ENCODE results near the gene MYT1. TPM values are rescaled to one million over a fixed set of nuclear protein-coding genes. Genes with fewer than 3 reads are reported as not detected.
"Not testable (repeated sequence)": the region's sequence is repeated elsewhere in the genome, so short reads cannot be mapped to it uniquely, and the experiment has no call there.

Gene MYT1
- total RNA-seq, 4 donors from 2014 or later = 0.21 TPM; not detected in 3

DNA sequence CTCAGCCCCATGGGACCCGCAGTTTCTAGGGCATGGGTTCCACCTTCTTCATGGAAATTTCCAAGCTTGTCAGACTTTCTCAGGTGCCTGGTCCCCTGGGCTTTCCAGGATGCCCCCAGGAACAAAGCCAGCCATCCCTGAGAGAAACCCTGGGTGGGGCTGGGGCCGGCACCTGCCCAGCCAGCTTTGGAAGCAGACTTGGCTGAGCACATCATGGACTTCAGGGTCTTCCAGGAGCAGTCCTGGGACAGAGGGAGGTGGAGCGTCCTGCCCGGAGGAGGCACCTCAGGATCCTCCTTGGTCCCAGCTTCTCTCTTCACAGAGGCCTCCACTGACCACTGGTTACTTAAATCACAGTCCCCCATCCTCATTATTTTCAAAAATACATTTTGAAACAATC lies 13.5 kb downstream of the MYT1 start:
- Histone ChIP-seq H3K4me3 (no peak overlapping the region), H3K36me3 (no peaks in the 10 kb centered on the region), H3K27me3 (no peaks in the 10 kb centered on the region), H3K27ac (no peak overlapping the region), H3K4me1 (no peaks in the 10 kb centered on the region), H3K9me3 (no peaks in the 10 kb centered on the region)
- TF ChIP-seq, protein P1, sequence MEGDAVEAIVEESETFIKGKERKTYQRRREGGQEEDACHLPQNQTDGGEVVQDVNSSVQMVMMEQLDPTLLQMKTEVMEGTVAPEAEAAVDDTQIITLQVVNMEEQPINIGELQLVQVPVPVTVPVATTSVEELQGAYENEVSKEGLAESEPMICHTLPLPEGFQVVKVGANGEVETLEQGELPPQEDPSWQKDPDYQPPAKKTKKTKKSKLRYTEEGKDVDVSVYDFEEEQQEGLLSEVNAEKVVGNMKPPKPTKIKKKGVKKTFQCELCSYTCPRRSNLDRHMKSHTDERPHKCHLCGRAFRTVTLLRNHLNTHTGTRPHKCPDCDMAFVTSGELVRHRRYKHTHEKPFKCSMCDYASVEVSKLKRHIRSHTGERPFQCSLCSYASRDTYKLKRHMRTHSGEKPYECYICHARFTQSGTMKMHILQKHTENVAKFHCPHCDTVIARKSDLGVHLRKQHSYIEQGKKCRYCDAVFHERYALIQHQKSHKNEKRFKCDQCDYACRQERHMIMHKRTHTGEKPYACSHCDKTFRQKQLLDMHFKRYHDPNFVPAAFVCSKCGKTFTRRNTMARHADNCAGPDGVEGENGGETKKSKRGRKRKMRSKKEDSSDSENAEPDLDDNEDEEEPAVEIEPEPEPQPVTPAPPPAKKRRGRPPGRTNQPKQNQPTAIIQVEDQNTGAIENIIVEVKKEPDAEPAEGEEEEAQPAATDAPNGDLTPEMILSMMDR (IDR thresholded peaks at IDR 0.05) = no peak
- TF ChIP-seq POLR2A (IDR thresholded peaks at IDR 0.05) = no peak
- intact Hi-C loops (cut with DNase I; ENCODE audit: low total_unique reads) = no loop called here
- DNase-seq = no peak

DNA sequence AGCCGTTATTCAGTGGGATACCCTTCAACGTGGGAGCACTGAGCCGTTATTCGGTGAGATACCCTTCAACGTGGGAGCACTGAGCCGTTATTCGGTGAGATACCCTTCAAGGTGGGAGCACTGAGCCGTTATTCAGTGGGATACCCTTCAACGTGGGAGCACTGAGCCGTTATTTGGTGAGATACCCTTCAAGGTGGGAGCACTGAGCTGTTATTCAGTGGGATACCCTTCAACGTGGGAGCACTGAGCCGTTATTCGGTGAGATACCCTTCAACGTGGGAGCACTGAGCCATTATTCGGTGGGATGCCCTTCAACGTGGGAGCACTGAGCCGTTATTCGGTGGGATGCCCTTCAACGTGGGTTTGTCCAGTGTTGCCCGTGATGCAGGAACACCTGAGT lies 14.7 kb downstream of the MYT1 start:
- DNase-seq; H3K4me3 ChIP-seq; H3K4me1 ChIP-seq; H3K27me3 ChIP-seq; intact Hi-C loops (cut with DNase I; ENCODE audit: low total_unique reads); H3K36me3 ChIP-seq; H3K27ac ChIP-seq; H3K9me3 ChIP-seq: not testable (repeated sequence)

DNA sequence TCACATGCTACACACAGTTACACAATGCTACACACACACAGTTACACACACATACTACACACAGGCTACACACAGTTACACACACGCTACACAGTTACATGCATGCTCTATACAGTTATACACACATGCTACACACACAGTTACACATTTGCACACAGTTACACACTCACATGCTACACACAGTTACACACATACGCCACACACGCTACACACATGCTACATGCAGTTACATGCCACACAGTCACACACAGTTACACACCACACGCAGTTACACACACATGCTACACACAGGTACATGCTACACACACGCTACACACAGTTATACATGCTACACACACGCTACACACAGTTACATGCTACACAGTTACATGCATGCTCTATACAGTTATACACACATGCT lies 15.6 kb downstream of the MYT1 start:
- no peak for TF ChIP-seq POLR2A (IDR thresholded peaks at IDR 0.05)
- TF ChIP-seq, protein P1 (IDR thresholded peaks at IDR 0.05) = no peak
- DNase-seq = no peak
- Histone ChIP-seq H3K36me3 (no peaks in the 10 kb centered on the region), H3K4me3 (no peak overlapping the region), H3K27me3 (no peaks in the 10 kb centered on the region), H3K9me3 (no peaks in the 10 kb centered on the region), H3K27ac (no peak overlapping the region), H3K4me1 (no peaks in the 10 kb centered on the region)
- intact Hi-C loops (cut with DNase I; ENCODE audit: low total_unique reads) = no loop called here

DNA sequence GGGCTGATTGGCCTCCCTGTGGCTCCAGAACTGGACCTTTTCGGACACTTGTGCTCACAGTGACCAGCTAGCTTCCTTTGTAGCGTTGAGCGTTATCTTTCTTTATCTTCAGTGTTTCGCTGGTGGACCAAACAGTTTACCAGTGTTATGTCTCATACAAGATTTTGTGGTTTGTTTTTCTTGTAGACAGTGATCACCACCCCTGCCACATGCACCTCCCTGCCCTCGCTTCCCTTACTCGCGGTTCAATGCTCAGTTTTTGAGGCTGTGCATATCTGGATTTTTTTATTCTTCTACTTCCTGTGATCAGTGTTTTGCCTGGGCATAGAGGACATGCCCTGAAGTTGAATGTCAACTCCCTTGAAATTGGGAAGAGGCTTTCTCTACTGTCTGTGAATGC lies 16.4 kb downstream of the MYT1 start:
- H3K27me3 ChIP-seq = no peaks in the 10 kb centered on the region
- no peak for DNase-seq
- intact Hi-C loops (cut with DNase I; ENCODE audit: low total_unique reads) = no loop called here
- no peaks in the 10 kb centered on the region for H3K36me3 ChIP-seq
- no peak overlapping the region for H3K4me3 ChIP-seq
- no peaks in the 10 kb centered on the region for H3K4me1 ChIP-seq
- H3K27ac ChIP-seq = no peak overlapping the region
- TF ChIP-seq, protein P1 (IDR thresholded peaks at IDR 0.05) = no peak
- no peak for TF ChIP-seq POLR2A (IDR thresholded peaks at IDR 0.05)
- H3K9me3 ChIP-seq = no peaks in the 10 kb centered on the region

DNA sequence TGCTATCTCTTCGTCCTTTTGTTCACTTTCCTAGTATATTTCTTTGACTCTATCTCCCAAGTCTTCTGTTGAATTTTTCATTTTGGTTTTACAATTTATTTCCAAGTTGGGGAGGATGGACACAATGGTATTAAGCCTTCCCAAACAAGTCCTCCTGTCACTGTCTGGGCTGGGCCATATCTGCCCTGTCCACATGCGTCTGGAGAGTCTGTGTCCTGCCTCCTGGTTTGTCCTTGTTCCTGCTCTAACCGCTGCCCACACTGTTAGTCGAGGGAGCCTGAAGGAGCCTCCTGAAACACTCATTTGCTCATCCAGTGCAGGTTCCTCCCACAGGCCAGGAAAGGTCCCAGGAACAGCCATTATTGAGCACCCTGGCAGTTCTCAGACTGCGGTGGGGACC lies 17.1 kb downstream of the MYT1 start:
- no peak overlapping the region for H3K27ac ChIP-seq
- no peaks in the 10 kb centered on the region for H3K9me3 ChIP-seq
- no peaks in the 10 kb centered on the region for H3K4me1 ChIP-seq
- H3K4me3 ChIP-seq = no peak overlapping the region
- H3K27me3 ChIP-seq = no peaks in the 10 kb centered on the region
- intact Hi-C loops (cut with DNase I; ENCODE audit: low total_unique reads) = no loop called here
- TF ChIP-seq, protein P1 (IDR thresholded peaks at IDR 0.05) = no peak
- no peak for TF ChIP-seq POLR2A (IDR thresholded peaks at IDR 0.05)
- no peak for DNase-seq
- H3K36me3 ChIP-seq = no peaks in the 10 kb centered on the region

DNA sequence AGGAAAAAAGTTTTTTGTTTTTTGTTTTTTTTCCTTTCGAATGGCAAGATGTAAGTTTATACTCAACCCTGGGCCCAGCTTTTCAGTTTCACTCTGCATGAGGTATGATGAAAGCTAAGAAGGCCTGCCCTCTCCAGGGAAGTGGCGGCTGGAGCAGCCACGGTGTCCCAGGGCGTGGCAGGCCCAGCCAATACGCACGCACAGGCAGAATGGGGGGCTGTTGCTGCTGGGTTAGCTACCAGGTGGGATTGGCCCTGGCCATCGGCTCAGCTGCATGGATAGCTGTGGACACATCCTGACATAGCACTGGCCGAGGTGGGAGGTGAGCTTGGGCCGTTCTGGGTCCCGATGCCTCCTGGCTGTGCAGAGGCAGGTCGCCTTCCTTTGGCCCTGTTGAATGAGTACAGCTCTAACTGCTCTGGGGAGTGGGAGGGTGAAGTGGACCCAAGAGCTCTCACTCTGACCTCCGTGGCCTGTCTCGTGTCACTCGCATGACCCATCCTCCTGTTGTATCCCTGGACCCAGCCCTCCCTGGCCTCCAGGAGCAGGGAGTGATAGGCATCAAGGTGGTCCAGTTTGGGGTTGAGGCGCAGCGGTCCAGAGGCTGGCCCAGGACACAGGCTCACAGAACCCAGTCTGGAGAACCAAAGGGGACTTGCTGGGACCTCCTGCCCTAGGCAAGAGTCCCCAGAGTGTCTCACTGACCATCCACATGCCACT lies 18.1 kb downstream of the MYT1 start:
- intact Hi-C loops (cut with DNase I; ENCODE audit: low total_unique reads) = no loop called here
- no peak for DNase-seq
- H3K36me3 ChIP-seq = no peaks in the 10 kb centered on the region
- no peaks in the 10 kb centered on the region for H3K4me1 ChIP-seq
- TF ChIP-seq, protein P1 (IDR thresholded peaks at IDR 0.05) = no peak
- TF ChIP-seq POLR2A (IDR thresholded peaks at IDR 0.05) = no peak
- H3K4me3 ChIP-seq = no peak overlapping the region
- no peak overlapping the region for H3K27ac ChIP-seq
- no peaks in the 10 kb centered on the region for H3K27me3 ChIP-seq
- no peaks in the 10 kb centered on the region for H3K9me3 ChIP-seq

All from uterus (tissue), 4 donors.